Ishikawa (cell line): ENCODE results near the gene HMG20A.

ENCODE experiments used
- TF ChIP-seq, protein P1 (sequence below): IDR thresholded peaks from 2 replicates; pipeline ENCODE4 v1.6.1; 2012; ENCODE audit warnings: low read depth, mild to moderate bottlenecking
- TF ChIP-seq, protein P2 (sequence below): IDR thresholded peaks from 2 replicates; pipeline ENCODE4 v1.6.1; 2012

DNA sequence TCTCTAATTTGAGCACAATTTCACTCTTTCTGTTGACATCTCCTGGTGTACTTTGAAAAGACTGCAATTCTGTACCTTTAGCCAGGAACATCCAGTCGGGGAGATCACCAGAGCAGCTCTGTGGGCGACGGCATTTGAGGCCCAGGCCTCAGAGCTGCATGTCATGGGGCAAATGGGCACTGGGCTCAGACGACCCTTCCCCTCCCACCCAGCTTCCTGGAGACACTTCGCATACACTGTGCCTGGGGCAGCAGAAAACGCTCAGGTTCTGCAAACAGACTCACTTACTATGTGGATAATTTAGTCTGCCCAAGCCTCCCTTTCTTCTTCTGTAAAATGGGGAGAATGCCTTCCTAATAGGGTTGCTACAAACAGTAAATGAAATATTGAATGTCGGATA lies 96.9 kb downstream of the HMG20A start:
- TF ChIP-seq, protein P1, sequence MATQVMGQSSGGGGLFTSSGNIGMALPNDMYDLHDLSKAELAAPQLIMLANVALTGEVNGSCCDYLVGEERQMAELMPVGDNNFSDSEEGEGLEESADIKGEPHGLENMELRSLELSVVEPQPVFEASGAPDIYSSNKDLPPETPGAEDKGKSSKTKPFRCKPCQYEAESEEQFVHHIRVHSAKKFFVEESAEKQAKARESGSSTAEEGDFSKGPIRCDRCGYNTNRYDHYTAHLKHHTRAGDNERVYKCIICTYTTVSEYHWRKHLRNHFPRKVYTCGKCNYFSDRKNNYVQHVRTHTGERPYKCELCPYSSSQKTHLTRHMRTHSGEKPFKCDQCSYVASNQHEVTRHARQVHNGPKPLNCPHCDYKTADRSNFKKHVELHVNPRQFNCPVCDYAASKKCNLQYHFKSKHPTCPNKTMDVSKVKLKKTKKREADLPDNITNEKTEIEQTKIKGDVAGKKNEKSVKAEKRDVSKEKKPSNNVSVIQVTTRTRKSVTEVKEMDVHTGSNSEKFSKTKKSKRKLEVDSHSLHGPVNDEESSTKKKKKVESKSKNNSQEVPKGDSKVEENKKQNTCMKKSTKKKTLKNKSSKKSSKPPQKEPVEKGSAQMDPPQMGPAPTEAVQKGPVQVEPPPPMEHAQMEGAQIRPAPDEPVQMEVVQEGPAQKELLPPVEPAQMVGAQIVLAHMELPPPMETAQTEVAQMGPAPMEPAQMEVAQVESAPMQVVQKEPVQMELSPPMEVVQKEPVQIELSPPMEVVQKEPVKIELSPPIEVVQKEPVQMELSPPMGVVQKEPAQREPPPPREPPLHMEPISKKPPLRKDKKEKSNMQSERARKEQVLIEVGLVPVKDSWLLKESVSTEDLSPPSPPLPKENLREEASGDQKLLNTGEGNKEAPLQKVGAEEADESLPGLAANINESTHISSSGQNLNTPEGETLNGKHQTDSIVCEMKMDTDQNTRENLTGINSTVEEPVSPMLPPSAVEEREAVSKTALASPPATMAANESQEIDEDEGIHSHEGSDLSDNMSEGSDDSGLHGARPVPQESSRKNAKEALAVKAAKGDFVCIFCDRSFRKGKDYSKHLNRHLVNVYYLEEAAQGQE, result no peak
- TF ChIP-seq, protein P2, sequence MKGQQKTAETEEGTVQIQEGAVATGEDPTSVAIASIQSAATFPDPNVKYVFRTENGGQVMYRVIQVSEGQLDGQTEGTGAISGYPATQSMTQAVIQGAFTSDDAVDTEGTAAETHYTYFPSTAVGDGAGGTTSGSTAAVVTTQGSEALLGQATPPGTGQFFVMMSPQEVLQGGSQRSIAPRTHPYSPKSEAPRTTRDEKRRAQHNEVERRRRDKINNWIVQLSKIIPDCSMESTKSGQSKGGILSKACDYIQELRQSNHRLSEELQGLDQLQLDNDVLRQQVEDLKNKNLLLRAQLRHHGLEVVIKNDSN, result no peak
